NCI-H446 (cell line): Measurements from ENCODE around the gene UTP14A.

Experiments used
- DNase-seq, 2 experiments: peaks; one replicate each; lab custom pipeline; 2025; lab: John Stamatoyannopoulos, UW

Gene UTP14A

GRCh38 chrX:129953334-129953648 lies 47.3 kb downstream of the UTP14A start:
- no peak for DNase-seq

DNA sequence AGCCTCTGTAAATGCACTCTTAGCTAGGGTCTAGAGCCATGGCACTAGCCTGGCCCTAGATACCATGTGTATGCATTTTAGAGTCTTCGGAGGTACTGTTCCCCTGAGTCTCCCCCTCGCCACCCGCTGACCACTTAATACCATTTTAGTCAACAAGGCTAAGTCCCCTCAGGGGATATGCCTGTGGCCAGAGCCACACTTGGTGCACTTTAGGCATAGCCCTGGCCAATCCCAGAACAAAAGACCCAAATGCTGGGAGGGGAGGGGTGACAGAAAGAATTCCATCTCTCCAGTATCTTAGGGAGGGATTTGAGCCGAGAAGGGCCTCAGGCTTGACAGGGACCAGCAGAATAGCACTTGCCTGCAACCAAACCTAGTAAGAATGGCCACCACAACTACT lies 47.9 kb downstream of the UTP14A start:
- no peak for DNase-seq

DNA sequence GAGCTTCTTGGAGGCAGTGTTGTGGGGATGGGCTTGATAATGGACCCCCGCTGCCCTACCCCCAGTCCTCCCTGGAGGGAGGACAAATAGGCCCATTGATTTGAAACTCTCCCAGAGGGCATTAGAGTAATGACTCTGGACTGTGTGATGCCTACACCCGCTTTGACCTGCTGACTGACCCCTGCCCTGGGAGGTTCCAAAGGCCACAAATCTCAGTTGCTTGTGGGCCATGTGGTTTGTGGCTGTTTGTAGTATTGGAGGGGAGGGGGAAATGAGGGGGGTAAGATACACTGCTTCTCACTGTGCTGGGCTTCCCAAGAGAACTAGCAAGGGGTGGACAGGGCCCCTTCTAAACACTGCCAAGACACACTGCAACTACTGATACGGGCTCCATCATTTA lies 48.8 kb downstream of the UTP14A start:
- DNase-seq = no peak

GRCh38 chrX:129955682-129956081 lies 49.7 kb downstream of the UTP14A start:
- no peak for DNase-seq

GRCh38 chrX:129956145-129956544 lies 50.2 kb downstream of the UTP14A start:
- no peak for DNase-seq

DNA sequence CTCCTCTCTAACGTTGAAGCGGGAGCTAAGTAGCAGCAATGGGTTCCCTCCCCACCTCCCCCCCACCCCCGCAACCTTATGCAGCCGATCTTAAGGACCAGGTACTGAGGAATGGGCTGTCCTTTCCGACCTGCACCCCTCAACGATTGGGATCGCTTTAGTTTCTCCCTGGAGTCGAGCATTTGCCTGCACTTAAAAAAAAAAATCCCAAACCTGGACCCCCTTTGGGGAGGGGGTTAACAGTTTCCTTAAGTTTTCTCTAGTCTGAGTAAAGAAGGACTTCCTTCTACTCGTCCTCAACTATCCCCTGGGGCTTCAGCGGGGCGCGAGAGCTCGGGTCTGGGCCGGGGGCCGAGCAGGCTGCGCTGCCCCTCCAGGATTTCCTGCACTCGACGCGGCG lies 50.8 kb downstream of the UTP14A start:
- DNase-seq = no peak

- peak in 1 of 2 experiments; percentile 55 for DNase-seq
Observed at GRCh38 chrX:129957241-129958082, 51.5 kb downstream of the UTP14A start.

DNA sequence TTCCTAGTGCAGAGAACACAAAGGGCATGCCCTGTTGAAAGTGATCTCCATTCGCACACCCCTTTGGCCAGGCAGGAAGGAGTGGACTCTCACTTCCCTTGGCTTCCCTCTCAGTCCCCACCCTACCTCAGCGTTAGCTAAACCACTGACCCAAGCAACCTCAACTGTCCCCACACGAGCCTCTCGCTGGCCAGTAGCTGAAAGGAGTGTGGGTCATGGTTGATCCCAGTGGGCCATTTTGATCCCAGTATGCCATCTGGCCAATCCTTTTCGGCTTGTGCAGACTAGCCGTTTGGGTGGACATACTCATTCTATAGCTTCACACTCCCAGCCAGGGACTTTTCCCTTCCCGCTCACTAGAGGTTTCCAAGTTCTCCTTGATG lies 52.1 kb downstream of the UTP14A start:
- DNase-seq = no peak

DNA sequence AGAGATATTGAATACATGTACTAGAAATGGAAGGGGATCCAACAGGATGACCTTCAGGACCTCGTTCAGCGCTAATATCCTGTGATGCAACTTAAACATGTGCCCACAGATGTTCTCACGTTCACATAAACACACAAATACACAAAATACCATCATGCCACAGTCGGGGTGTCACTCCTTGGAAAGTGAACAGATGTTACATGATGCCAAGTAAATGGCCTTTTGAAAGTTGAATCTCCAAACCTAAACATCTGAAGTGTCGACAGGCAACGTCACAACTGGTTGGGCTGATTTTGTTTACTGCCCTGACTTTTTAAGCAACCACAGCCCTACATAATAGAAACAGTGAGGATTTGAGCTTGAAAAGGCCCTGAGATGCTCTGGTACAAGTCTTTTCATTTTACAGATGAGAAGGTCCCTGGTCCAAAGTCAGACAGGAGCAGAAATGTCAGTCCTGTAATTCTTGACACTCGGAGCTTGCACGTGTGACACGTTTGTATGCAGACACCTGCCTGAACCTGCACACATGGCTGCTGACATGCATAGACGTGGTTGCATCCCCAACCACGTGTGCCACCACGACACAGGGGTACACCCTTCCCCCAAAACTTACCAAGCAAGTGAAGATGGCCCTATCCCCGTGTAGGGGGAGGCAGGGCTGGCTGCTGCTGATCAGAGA lies 53.0 kb downstream of the UTP14A start:
- no peak for DNase-seq

GRCh38 chrX:129959493-129959832 lies 53.5 kb downstream of the UTP14A start:
- DNase-seq = no peak

- no peak for DNase-seq
Observed at GRCh38 chrX:129961180-129962083, 55.5 kb downstream of the UTP14A start.

- no peak for DNase-seq
Observed at GRCh38 chrX:129963729-129964128, 57.8 kb downstream of the UTP14A start.

GRCh38 chrX:129965166-129965565 lies 59.2 kb downstream of the UTP14A start:
- no peak for DNase-seq

GRCh38 chrX:129968968-129969367 lies 63.0 kb downstream of the UTP14A start:
- DNase-seq = no peak

DNA sequence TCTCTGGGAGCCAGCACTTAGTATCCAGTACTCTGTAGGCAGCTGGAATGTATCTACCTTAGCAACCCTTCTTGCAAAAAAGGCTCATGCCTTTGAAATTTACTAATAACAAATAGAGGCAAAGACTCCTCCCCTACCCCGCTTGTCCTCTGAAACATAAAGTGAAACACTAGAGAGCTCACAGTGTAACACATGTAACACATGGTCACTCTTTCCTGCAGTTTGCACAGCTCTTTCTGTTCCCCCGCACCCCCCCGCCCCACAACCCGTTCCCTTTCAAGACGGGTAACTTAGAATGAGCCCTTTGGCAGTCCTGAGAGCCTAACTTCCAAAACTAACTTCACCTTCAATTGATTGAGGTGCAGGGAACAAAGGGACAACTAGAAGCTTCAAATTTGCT lies 70.5 kb downstream of the UTP14A start:
- no peak for DNase-seq
